ENCODE data around the gene HMX2. TPM values are rescaled to one million over a fixed set of nuclear protein-coding genes. Genes with fewer than 3 reads are reported as not detected.

HMX2 gene
- total and polyA plus RNA-seq, 12 donors: not detected

GRCh38 chr10:123146013-123146893 lies 1.7 kb upstream of the HMX2 start:
- Histone ChIP-seq H3K27me3 (peaks cover 69 to 100% (median 100%) of the 10 kb centered on the region in 7 donors), H3K4me3 (no peak overlapping the region), H3K36me3 (no peaks in the 10 kb centered on the region), H3K4me1 (peaks cover 11 to 65% (median 46%) of the 10 kb centered on the region in 9 donors), H3K27ac (no peak overlapping the region), H3K9me3 (no peaks in the 10 kb centered on the region)
- WGBS, 2 donors: 3% methylated on average over 59 of the region's 59 CpGs
- ATAC-seq: no peak
- intact Hi-C loops (cut with DNase I): no loop called here
- TF ChIP-seq CTCF (IDR thresholded peaks at IDR 0.05): no peak
- no peak for DNase-seq

GRCh38 chr10:123146894-123147634 lies 872 bp upstream of the HMX2 start:
- Histone ChIP-seq H3K36me3 (no peaks in the 10 kb centered on the region), H3K4me1 (peaks cover 11 to 69% (median 49%) of the 10 kb centered on the region in 9 donors), H3K9me3 (no peaks in the 10 kb centered on the region), H3K27ac (no peak overlapping the region), H3K27me3 (peaks cover 69 to 100% (median 100%) of the 10 kb centered on the region in 7 donors), H3K4me3 (no peak overlapping the region)
- intact Hi-C loops (cut with DNase I): no loop called here
- 10% methylated on average over 24 of the region's 24 CpGs for WGBS, 2 donors
- ATAC-seq (no peak), DNase-seq (no peak)
- no peak for TF ChIP-seq CTCF (IDR thresholded peaks at IDR 0.05)

GRCh38 chr10:123148414-123149161 lies 652 bp downstream of the HMX2 start:
- no peak for ATAC-seq

More at GRCh38 chr10:123148414-123149161, 652 bp downstream of the HMX2 start:
- H3K36me3 ChIP-seq: no peaks in the 10 kb centered on the region
- 1% methylated on average over 51 to 55 of the region's 55 CpGs for WGBS, 2 donors
- H3K9me3 ChIP-seq: no peaks in the 10 kb centered on the region
- TF ChIP-seq CTCF (IDR thresholded peaks at IDR 0.05): no peak
- no peak overlapping the region for H3K27ac ChIP-seq
- H3K4me1 ChIP-seq: peaks cover 11 to 62% (median 44%) of the 10 kb centered on the region in 9 donors
- intact Hi-C loops (cut with DNase I): no loop called here
- no peak for DNase-seq
- H3K4me3 ChIP-seq: peak overlapping the region in 2 of 10 donors; percentile 20 to 23
- H3K27me3 ChIP-seq: peaks cover 54 to 100% (median 99%) of the 10 kb centered on the region in 7 donors
